NCI-H128 (cell line): ENCODE data around the gene DLGAP4.
"Not testable (repeated sequence)": the region's sequence is repeated elsewhere in the genome, so short reads cannot be mapped to it uniquely, and the experiment has no call there.

Experiments
- DNase-seq: peaks from one replicate; lab custom pipeline; 2025; ENCODE audit not compliant: unreplicated experiment; lab: John Stamatoyannopoulos, UW

DLGAP4 gene

GRCh38 chr20:36471885-36472636 is 165.9 kb downstream of the DLGAP4 start:
- DNase-seq = no peak

- no peak for DNase-seq
These were observed 166.5 kb downstream of the DLGAP4 start for GRCh38 chr20:36472637-36473090.

- no peak for DNase-seq
These were observed 167.0 kb downstream of the DLGAP4 start for GRCh38 chr20:36473164-36473563.

GRCh38 chr20:36474563-36474962 is 168.4 kb downstream of the DLGAP4 start:
- DNase-seq = no peak

GRCh38 chr20:36475054-36475453 is 168.9 kb downstream of the DLGAP4 start:
- not testable (repeated sequence) for DNase-seq

- DNase-seq = no peak
These were observed 171.3 kb downstream of the DLGAP4 start for GRCh38 chr20:36477475-36477874.

- no peak for DNase-seq
These were observed 172.2 kb downstream of the DLGAP4 start for GRCh38 chr20:36478137-36478905.

GRCh38 chr20:36479938-36480337 is 173.8 kb downstream of the DLGAP4 start:
- no peak for DNase-seq

GRCh38 chr20:36480456-36481048 is 174.4 kb downstream of the DLGAP4 start:
- DNase-seq = no peak

GRCh38 chr20:36481380-36482043 is 175.4 kb downstream of the DLGAP4 start:
- no peak for DNase-seq

GRCh38 chr20:36482044-36482473 is 175.9 kb downstream of the DLGAP4 start:
- peak; percentile 75 for DNase-seq

GRCh38 chr20:36483209-36483918 is 177.2 kb downstream of the DLGAP4 start:
- no peak for DNase-seq

- DNase-seq = no peak
These were observed 178.0 kb downstream of the DLGAP4 start for GRCh38 chr20:36483919-36484808.

- no peak for DNase-seq
These were observed 179.1 kb downstream of the DLGAP4 start for GRCh38 chr20:36485286-36485685.

- DNase-seq = no peak
These were observed 180.9 kb downstream of the DLGAP4 start for GRCh38 chr20:36487069-36487468.

GRCh38 chr20:36490191-36490590 is 184.1 kb downstream of the DLGAP4 start:
- no peak for DNase-seq

GRCh38 chr20:36491901-36492617 is 185.9 kb downstream of the DLGAP4 start:
- no peak for DNase-seq

GRCh38 chr20:36493051-36493800 is 187.1 kb downstream of the DLGAP4 start:
- no peak for DNase-seq
